Activated CD4-positive, alpha-beta memory T cell treated with anti-CD3 and anti-CD28 coated beads for 36 hours (primary cell): ENCODE measurements around the gene CTIF. TPM values are rescaled to one million over a fixed set of nuclear protein-coding genes. Genes with fewer than 3 reads are reported as not detected.

Experiments used
- CTCF ChIA-PET: fragments of 350-600 bp; sonication (Branson Sonifier 250); formaldehyde crosslinking; loops from one replicate; lab custom pipeline; 2021; ENCODE audit warnings: antibody characterized with exemption, inconsistent platforms; lab: Charles Lee
- POLR2A ChIA-PET: fragments of 350-600 bp; sonication (Branson Sonifier 250); formaldehyde crosslinking; loops from one replicate; lab custom pipeline; 2021; ENCODE audit warnings: antibody characterized with exemption; lab: Charles Lee
- DNase-seq: peaks from one replicate; pipeline ENCODE4 v3.0.0-alpha.2; 2020
- H3K27ac Mint-ChIP-seq: one replicate; pipeline ENCODE4 v1.8.0; 2021; ENCODE audit warnings: mixed read lengths
- H3K27me3 Mint-ChIP-seq: one replicate; pipeline ENCODE4 v1.8.0; 2021; ENCODE audit warnings: mixed read lengths
- H3K36me3 Mint-ChIP-seq: one replicate; pipeline ENCODE4 v1.8.0; 2021; ENCODE audit warnings: mixed read lengths
- H3K4me1 Mint-ChIP-seq: one replicate; pipeline ENCODE4 v1.8.0; 2021; ENCODE audit warnings: low read depth, mixed read lengths
- H3K4me3 Mint-ChIP-seq: one replicate; pipeline ENCODE4 v1.8.0; 2021; ENCODE audit warnings: mild to moderate bottlenecking, mixed read lengths
- H3K9me3 Mint-ChIP-seq: one replicate; pipeline ENCODE4 v1.8.0; 2021; ENCODE audit warnings: mixed read lengths
- intact Hi-C: fragments of 100-400 bp; cut with micrococcal nuclease; formaldehyde crosslinking; loops from one replicate; pipeline ENCODE4 v1.15.1; 2023
- total RNA-seq, 2 experiments: library from RNA; stranded (reverse); gene quantifications; one replicate each; pipeline ENCODE4 v1.2.3, GENCODE V29; 2021

Gene CTIF
- total RNA-seq, 2 experiments from 2014 or later = 4.6 to 5.8 TPM

- ChIA-PET CTCF (interaction anchor here (5.8 kb wide), 1 partner anchor 138 kb away, joined by 65 read pairs; no protein-coding TSS in a partner anchor), POLR2A (no interaction called here)
- intact Hi-C loops = loop anchor here (2.0 to 10.0 kb wide), 5 partner anchors 59 to 402 kb away; no protein-coding TSS in a partner anchor
- H3K27me3 Mint-ChIP-seq = no peaks in the 10 kb centered on the region
- peaks cover 7% of the 10 kb centered on the region for H3K4me1 Mint-ChIP-seq
- H3K4me3 Mint-ChIP-seq = no peak overlapping the region
- DNase-seq = no peak
- no peaks in the 10 kb centered on the region for H3K9me3 Mint-ChIP-seq
- H3K36me3 Mint-ChIP-seq = peaks cover 2% of the 10 kb centered on the region
- no peak overlapping the region for H3K27ac Mint-ChIP-seq
These were observed 236.7 kb downstream of the CTIF start for GRCh38 chr18:48775372-48776155.

GRCh38 chr18:48776156-48776555 lies 237.3 kb downstream of the CTIF start:
- H3K27ac Mint-ChIP-seq = no peak overlapping the region
- H3K27me3 Mint-ChIP-seq = no peaks in the 10 kb centered on the region
- H3K9me3 Mint-ChIP-seq = no peaks in the 10 kb centered on the region
- ChIA-PET POLR2A (no interaction called here), CTCF (interaction anchor here (0.6 to 5.8 kb wide), 21 partner anchors 9 to 681 kb away, joined by 3 to 65 read pairs (median 4); no protein-coding TSS in a partner anchor)
- H3K4me3 Mint-ChIP-seq = no peak overlapping the region
- no peaks in the 10 kb centered on the region for H3K36me3 Mint-ChIP-seq
- intact Hi-C loops = loop anchor here (2.0 to 10.0 kb wide), 5 partner anchors 59 to 401 kb away; no protein-coding TSS in a partner anchor
- H3K4me1 Mint-ChIP-seq = peaks cover 7% of the 10 kb centered on the region
- DNase-seq = no peak

- Mint-ChIP-seq H3K4me3 (no peak overlapping the region), H3K9me3 (no peaks in the 10 kb centered on the region), H3K36me3 (no peaks in the 10 kb centered on the region), H3K27me3 (no peaks in the 10 kb centered on the region), H3K4me1 (peaks cover 7% of the 10 kb centered on the region), H3K27ac (no peak overlapping the region)
- intact Hi-C loops = loop anchor here (1.0 to 10.0 kb wide), 6 partner anchors 58 to 401 kb away; no protein-coding TSS in a partner anchor
- ChIA-PET CTCF (interaction anchor here (0.6 to 5.8 kb wide), 21 partner anchors 9 to 680 kb away, joined by 3 to 65 read pairs (median 4); no protein-coding TSS in a partner anchor), POLR2A (interaction anchor here (0.6 to 1.1 kb wide), 2 partner anchors 92 to 100 kb away, joined by 3 to 5 read pairs; no protein-coding TSS in a partner anchor)
- no peak for DNase-seq
These were observed 237.8 kb downstream of the CTIF start for GRCh38 chr18:48776641-48777025.

- no peaks in the 10 kb centered on the region for H3K9me3 Mint-ChIP-seq
- H3K4me3 Mint-ChIP-seq = no peak overlapping the region
- ChIA-PET POLR2A (interaction anchor here (0.6 to 1.1 kb wide), 2 partner anchors 91 to 100 kb away, joined by 3 to 5 read pairs; no protein-coding TSS in a partner anchor), CTCF (interaction anchor here (0.6 to 5.8 kb wide), 32 partner anchors 8 to 680 kb away, joined by 3 to 65 read pairs (median 4); no protein-coding TSS in a partner anchor)
- DNase-seq = peak; percentile 80
- no peak overlapping the region for H3K27ac Mint-ChIP-seq
- peaks cover 7% of the 10 kb centered on the region for H3K4me1 Mint-ChIP-seq
- no peaks in the 10 kb centered on the region for H3K36me3 Mint-ChIP-seq
- H3K27me3 Mint-ChIP-seq = no peaks in the 10 kb centered on the region
- intact Hi-C loops = loop anchor here (1.0 to 10.0 kb wide), 6 partner anchors 58 to 400 kb away; no protein-coding TSS in a partner anchor
These were observed 238.4 kb downstream of the CTIF start for GRCh38 chr18:48777026-48777743.

- POLR2A ChIA-PET = interaction anchor here (1.1 kb wide), 1 partner anchor 91 kb away, joined by 5 read pairs; no protein-coding TSS in a partner anchor
- Mint-ChIP-seq H3K4me1 (peaks cover 7% of the 10 kb centered on the region), H3K9me3 (no peaks in the 10 kb centered on the region), H3K36me3 (no peaks in the 10 kb centered on the region), H3K27ac (no peak overlapping the region), H3K27me3 (no peaks in the 10 kb centered on the region), H3K4me3 (no peak overlapping the region)
- intact Hi-C loops = loop anchor here (1.0 to 10.0 kb wide), 6 partner anchors 57 to 400 kb away; no protein-coding TSS in a partner anchor
- DNase-seq = no peak
- CTCF ChIA-PET = interaction anchor here (0.6 to 5.8 kb wide), 19 partner anchors 9 to 673 kb away, joined by 3 to 65 read pairs (median 4); no protein-coding TSS in a partner anchor
These were observed 238.9 kb downstream of the CTIF start for GRCh38 chr18:48777744-48778116.

GRCh38 chr18:48778344-48779011 lies 239.6 kb downstream of the CTIF start:
- CTCF ChIA-PET = interaction anchor here (0.8 to 5.8 kb wide), 8 partner anchors 8 to 263 kb away, joined by 4 to 65 read pairs (median 10); no protein-coding TSS in a partner anchor
- DNase-seq = no peak
- POLR2A ChIA-PET = no interaction called here
- H3K4me1 Mint-ChIP-seq = peaks cover 7% of the 10 kb centered on the region
- no peak overlapping the region for H3K4me3 Mint-ChIP-seq
- intact Hi-C loops = loop anchor here (5.0 to 10.0 kb wide), 3 partner anchors 104 to 399 kb away; no protein-coding TSS in a partner anchor
- H3K9me3 Mint-ChIP-seq = no peaks in the 10 kb centered on the region
- H3K36me3 Mint-ChIP-seq = no peaks in the 10 kb centered on the region
- no peak overlapping the region for H3K27ac Mint-ChIP-seq
- H3K27me3 Mint-ChIP-seq = no peaks in the 10 kb centered on the region

- no peak for DNase-seq
- Mint-ChIP-seq H3K4me1 (peaks cover 12% of the 10 kb centered on the region), H3K27ac (no peak overlapping the region), H3K36me3 (no peaks in the 10 kb centered on the region), H3K9me3 (no peaks in the 10 kb centered on the region), H3K4me3 (no peak overlapping the region), H3K27me3 (no peaks in the 10 kb centered on the region)
- intact Hi-C loops = loop anchor here (5.0 to 10.0 kb wide), 3 partner anchors 105 to 398 kb away; no protein-coding TSS in a partner anchor
- ChIA-PET CTCF (interaction anchor here (5.8 kb wide), 1 partner anchor 134 kb away, joined by 65 read pairs; no protein-coding TSS in a partner anchor), POLR2A (no interaction called here)
These were observed 240.6 kb downstream of the CTIF start for GRCh38 chr18:48779462-48779861.

- Mint-ChIP-seq H3K4me1 (peaks cover 21% of the 10 kb centered on the region), H3K27me3 (no peaks in the 10 kb centered on the region), H3K36me3 (no peaks in the 10 kb centered on the region), H3K27ac (no peak overlapping the region), H3K4me3 (no peak overlapping the region), H3K9me3 (no peaks in the 10 kb centered on the region)
- POLR2A ChIA-PET = no interaction called here
- intact Hi-C loops = no loop called here
- no peak for DNase-seq
- CTCF ChIA-PET = no interaction called here
These were observed 241.5 kb downstream of the CTIF start for GRCh38 chr18:48780201-48780912.

GRCh38 chr18:48780913-48781162 lies 242.0 kb downstream of the CTIF start:
- intact Hi-C loops = no loop called here
- CTCF ChIA-PET = no interaction called here
- H3K4me1 Mint-ChIP-seq = peaks cover 25% of the 10 kb centered on the region

GRCh38 chr18:48781163-48781987 lies 242.5 kb downstream of the CTIF start:
- Mint-ChIP-seq H3K27me3 (no peaks in the 10 kb centered on the region), H3K9me3 (no peaks in the 10 kb centered on the region)

More at GRCh38 chr18:48780913-48781162, 242.0 kb downstream of the CTIF start:
- no peaks in the 10 kb centered on the region for H3K9me3 Mint-ChIP-seq
- no peaks in the 10 kb centered on the region for H3K36me3 Mint-ChIP-seq
- H3K4me3 Mint-ChIP-seq = no peak overlapping the region
- H3K27me3 Mint-ChIP-seq = no peaks in the 10 kb centered on the region
- no peak overlapping the region for H3K27ac Mint-ChIP-seq
- no peak for DNase-seq
- POLR2A ChIA-PET = no interaction called here

More at GRCh38 chr18:48781163-48781987, 242.5 kb downstream of the CTIF start:
- CTCF ChIA-PET = no interaction called here
- no peaks in the 10 kb centered on the region for H3K36me3 Mint-ChIP-seq
- POLR2A ChIA-PET = no interaction called here
- no peak for DNase-seq
- no peak overlapping the region for H3K27ac Mint-ChIP-seq
- intact Hi-C loops = no loop called here
- H3K4me3 Mint-ChIP-seq = no peak overlapping the region
- H3K4me1 Mint-ChIP-seq = peaks cover 26% of the 10 kb centered on the region
